Fibroblast of pulmonary artery (primary cell): ENCODE measurements around the gene DCXR.

Experiments
- DNase-seq: peaks from one replicate; pipeline ENCODE4 v3.0.0-alpha.2; 2010; ENCODE audit warnings: low read depth
- H3K4me3 ChIP-seq: replicated peaks from 2 replicates; pipeline ENCODE4 v1.5.1; 2011; ENCODE audit warnings: low read depth, mild to moderate bottlenecking, control low read depth, low read length, moderate library complexity
- TF ChIP-seq, protein P1 (sequence below): IDR thresholded peaks from 2 replicates; pipeline ENCODE4 v1.5.1; 2011; ENCODE audit warnings: mild to moderate bottlenecking, control low read depth, low read length, inconsistent platforms; ENCODE audit errors: missing control alignments

Gene DCXR

DNA sequence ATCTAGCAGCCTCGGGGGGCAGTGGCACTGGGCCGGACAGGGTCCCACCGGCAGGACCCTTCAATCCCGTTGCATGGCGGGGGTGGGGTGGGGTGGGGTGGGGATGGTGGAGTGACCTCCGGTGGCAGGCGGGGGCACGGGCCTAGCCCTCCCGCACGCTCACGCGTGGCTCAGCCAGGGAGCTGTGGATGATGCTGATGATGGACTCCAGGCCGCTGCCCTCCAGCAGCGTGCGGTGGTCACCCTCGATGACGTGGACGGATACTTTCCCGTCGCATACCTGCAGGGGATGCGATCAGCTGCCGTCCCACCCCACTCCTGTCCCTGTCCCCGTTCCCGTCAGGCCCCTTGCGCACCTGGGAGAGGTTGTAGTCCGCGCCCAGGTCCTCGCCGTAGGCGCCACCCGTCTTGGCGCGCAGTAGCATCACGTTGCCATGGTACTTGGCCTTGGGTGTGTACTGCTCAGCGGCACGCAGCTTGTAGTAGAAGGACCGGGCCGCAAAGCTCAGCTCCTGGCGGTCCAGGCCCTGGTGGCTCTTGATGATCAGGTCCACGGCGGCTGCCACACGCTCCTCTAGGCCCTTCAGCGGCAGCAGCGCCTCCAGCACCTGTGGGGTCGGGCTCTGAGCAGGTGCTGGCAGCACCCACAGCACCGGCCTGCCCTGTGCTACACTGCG is 41.6 kb upstream of the DCXR start:
- DNase-seq, result no peak
- TF ChIP-seq, protein P1, sequence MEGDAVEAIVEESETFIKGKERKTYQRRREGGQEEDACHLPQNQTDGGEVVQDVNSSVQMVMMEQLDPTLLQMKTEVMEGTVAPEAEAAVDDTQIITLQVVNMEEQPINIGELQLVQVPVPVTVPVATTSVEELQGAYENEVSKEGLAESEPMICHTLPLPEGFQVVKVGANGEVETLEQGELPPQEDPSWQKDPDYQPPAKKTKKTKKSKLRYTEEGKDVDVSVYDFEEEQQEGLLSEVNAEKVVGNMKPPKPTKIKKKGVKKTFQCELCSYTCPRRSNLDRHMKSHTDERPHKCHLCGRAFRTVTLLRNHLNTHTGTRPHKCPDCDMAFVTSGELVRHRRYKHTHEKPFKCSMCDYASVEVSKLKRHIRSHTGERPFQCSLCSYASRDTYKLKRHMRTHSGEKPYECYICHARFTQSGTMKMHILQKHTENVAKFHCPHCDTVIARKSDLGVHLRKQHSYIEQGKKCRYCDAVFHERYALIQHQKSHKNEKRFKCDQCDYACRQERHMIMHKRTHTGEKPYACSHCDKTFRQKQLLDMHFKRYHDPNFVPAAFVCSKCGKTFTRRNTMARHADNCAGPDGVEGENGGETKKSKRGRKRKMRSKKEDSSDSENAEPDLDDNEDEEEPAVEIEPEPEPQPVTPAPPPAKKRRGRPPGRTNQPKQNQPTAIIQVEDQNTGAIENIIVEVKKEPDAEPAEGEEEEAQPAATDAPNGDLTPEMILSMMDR, result no peak
- no peak overlapping the region for H3K4me3 ChIP-seq

DNA sequence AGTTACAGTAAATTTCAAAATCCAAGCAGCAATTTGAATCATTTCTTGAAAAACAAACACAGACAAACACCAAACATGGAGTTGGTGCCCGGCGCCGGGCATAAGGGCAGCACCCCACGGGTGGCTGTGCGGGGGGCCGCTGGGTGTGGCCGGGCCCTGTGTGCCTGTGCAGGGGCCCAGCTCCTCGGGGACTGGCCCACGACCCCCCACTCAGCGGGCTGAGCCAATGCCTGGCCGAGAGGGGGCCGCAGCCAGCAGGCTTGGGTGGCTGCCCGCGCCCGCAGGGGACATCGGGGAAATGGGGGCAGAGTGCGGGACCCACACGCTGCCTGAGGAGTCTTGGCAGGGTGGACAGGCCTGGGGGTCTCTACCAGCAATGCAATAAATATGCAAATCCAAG is 40.9 kb upstream of the DCXR start:
- DNase-seq, result no peak
- TF ChIP-seq, protein P1, result no peak
- no peak overlapping the region for H3K4me3 ChIP-seq

DNA sequence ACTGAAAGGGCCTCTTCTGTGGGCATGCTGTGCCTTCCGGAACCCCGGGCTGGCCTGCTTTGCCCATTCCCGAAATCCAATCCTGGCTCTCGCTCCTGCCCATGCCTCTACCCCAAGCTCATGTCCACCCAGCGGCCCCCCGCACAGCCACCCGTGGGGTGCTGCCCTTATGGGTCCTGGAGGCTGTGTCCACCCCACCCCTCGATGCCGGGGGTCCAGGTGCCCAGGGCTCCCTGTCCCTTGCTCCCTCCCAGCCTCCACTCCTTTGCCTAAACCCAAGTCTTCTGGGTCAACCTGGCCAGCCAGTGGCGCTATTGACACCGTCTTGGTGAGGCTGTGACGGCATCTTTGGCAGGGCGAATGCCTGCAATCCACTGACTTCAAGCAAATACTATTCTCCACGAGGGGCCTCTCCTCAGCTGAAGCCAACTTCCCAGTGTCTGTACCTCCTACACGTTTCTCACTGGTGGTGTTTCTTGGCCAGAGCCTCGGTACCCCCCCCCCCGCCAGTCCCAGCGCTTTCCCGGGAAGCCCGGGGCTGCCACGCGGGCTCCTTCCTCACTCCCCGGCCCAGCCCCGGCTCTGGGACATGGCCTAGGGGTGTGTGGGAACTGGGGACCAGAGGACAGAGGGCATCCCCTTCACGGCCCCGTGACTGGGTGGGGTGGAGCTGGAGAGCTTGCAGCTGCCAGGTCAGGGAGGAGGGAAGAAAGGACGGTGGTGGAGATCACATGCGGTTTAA is 40.3 kb upstream of the DCXR start:
- TF ChIP-seq, protein P1, result no peak
- DNase-seq, result peak; percentile 20
- H3K4me3 ChIP-seq, result no peak overlapping the region

DNA sequence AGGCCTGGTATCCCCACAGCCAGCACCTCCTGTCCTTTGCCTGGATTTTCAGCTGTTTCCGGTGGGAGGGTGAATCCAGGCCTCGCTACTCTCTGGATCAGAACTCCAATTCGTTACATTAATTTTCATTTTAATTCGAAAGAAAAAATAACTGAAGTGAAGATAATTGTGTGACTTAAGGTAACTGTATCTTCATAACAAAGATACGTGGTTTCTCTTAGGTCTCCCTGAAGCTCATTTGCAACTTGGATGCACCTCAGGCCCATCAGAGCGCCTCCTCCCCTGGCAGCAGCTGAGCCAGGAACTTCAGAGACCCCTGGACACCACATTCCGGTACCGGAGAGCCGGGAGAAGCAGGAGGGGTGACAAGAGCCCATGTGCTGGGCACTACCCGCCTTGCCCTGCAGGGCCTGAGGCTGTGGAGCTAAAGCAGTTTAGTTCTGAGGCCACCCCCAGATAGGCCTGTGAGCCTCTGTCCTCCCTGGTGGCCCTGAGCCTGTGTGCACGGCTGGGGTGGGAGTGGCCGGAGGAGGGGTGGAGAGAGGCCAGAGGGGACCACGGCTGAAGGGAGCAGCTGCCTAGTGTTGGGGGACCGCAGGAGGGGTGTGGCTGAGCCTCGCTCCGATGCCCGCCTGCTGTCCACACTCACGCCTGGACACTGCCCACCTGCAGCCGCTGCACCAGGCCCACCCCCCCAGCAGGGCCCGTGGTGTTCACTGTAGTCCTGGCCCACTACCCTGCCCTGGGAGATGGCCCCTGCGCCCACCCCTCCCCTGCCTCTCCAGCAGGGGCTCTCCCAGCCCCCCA is 39.5 kb upstream of the DCXR start:
- H3K4me3 ChIP-seq, result no peak overlapping the region
- TF ChIP-seq, protein P1, result no peak
- DNase-seq, result no peak

DNA sequence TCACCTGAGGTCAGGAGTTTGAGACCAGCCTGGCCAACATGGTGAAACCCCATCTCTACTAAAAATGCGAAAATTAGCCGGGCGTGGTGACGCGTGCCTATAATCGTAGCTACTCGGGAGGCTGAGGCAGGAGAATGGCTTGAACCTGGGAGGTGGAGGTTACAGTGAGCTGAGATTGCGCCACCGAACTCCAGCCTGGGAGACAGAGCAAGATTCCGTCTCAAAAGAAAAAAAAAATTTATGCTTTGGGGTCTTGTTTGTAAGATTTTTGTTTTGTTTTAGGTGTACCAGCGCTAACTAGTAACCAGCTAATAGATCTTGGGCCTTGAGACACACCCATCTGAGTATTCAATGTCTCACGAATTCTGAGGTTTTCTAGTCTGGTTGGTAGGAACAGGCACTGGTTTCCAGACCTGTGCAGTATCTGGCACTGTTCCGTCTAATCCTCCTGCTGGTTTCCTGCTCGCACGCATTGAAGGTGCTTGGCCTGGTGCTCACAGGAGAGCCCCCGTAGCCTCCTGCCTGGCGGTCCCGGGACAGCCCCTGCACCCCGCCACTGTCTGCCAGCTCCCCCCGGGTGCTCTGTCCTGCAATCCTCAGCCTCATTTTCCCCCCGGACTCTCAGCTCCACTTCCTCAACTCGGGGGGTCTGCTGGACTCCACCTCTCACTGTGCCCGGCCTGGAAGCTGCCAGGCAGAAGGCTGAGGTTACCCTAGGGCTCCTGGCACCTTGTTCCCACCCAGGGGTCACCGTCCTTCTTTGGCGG is 38.7 kb upstream of the DCXR start:
- H3K4me3 ChIP-seq, result no peak overlapping the region
- TF ChIP-seq, protein P1, result no peak
- DNase-seq, result no peak

DNA sequence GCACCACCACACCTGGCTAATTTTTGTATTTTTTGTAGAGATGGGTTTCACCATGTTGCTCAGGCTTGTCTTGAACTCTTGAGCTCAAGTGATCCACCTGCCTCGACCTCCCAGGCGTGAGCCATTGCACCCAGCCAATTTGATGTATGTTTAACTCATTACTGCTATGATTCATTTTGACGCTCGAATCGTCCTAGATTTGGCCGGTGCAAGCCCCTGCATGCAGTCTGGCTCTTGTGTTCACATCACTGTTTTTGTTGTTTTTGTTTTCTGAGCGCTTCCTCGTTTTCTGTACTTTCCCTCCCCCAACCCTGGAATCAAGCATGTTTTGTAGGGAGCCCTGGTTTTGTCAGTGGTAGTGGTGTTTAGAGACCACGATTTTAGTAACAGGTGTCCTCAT is 35.9 kb upstream of the DCXR start:
- TF ChIP-seq, protein P1, result no peak
- H3K4me3 ChIP-seq, result no peak overlapping the region
- no peak for DNase-seq
